Measurements from ENCODE around the gene EVA1C.

GRCh38 chr21:32442566-32443318 is 30.2 kb downstream of the EVA1C start:
- TF ChIP-seq CTCF (conservative IDR thresholded peaks at IDR 0.05; ENCODE audit: low read depth in 2 of 2) = no peak
- no peak for TF ChIP-seq REST (IDR thresholded peaks at IDR 0.05; ENCODE audit: unreplicated experiment)
- no peak for TF ChIP-seq EZH2 (IDR thresholded peaks at IDR 0.05; ENCODE audit: low read depth, unreplicated experiment)
- TF ChIP-seq POLR2AphosphoS5 (IDR thresholded peaks at IDR 0.05; ENCODE audit: low read depth) = no peak
- no peak for TF ChIP-seq ZNF114 (CRISPR knock-in tag; IDR thresholded peaks at IDR 0.05)
- no peak for TF ChIP-seq JUNB (IDR thresholded peaks at IDR 0.05; ENCODE audit: unreplicated experiment)
- TF ChIP-seq EZH2phosphoT487 (IDR thresholded peaks at IDR 0.05; ENCODE audit: unreplicated experiment) = no peak
- no peak for TF ChIP-seq ZNF331 (CRISPR knock-in tag; IDR thresholded peaks at IDR 0.05; ENCODE audit: low read depth)
- no peak for TF ChIP-seq CREB1 (CRISPR knock-in tag; IDR thresholded peaks at IDR 0.05; ENCODE audit: low read depth)
- TF ChIP-seq NANOG (IDR thresholded peaks at IDR 0.05; ENCODE audit: borderline replicate concordance) = no peak
- TF ChIP-seq STAT1 (IDR thresholded peaks at IDR 0.05; ENCODE audit: unreplicated experiment) = no peak
